HepG2 (cell line): ENCODE measurements around the gene ESYT3. TPM values are rescaled to one million over a fixed set of nuclear protein-coding genes. Genes with fewer than 3 reads are reported as not detected.

Experiments used
- ATAC-seq: fragments of 200-7000 bp; cut with Tn5 transposase; 3 replicates; pipeline ENCODE4 v1.9.1; 2020; ENCODE audit warnings: mild to moderate bottlenecking, moderate library complexity
- BruUV-seq: library from RNA; stranded (reverse); fragments of 400-500 nt; replicated peaks from 2 replicates; lab custom pipeline; 2021; lab: Mats Ljungman, UMichigan
- CTCF ChIA-PET: fragments of 300-600 bp; formaldehyde crosslinking; extraction: SDS; loops from one replicate; lab custom pipeline; 2021; ENCODE audit warnings: low total read pairs, inconsistent platforms, low intra/inter-chr PET ratio; lab: Yijun Ruan, JAX
- POLR2A ChIA-PET: fragments of 350-600 bp; sonication (Branson Sonifier 250); formaldehyde crosslinking; loops from one replicate; lab custom pipeline; 2020; ENCODE audit warnings: antibody characterized with exemption, inconsistent platforms; lab: Yijun Ruan, JAX
- DNase-seq: peaks from one replicate; pipeline ENCODE4 v3.0.0-alpha.2; 2015; ENCODE audit warnings: low spot score
- FAIRE-seq: peaks from 3 replicates; lab custom pipeline; 2011; peaks lifted over from hg19 to GRCh38; lab: Jason Lieb, UNC
- H2AFZ ChIP-seq: one replicate; pipeline ENCODE4 v1.6.1; 2011; ENCODE audit warnings: low read length, inconsistent platforms
- H3K27ac ChIP-seq: fragments of 300-600 bp; 3 replicates; pipeline ENCODE4 v1.8.0; 2011; ENCODE audit warnings: mixed run types, mild to moderate bottlenecking, mixed read lengths, low read length, inconsistent platforms; ENCODE audit not compliant: insufficient read depth; ENCODE audit errors: extremely low read length
- H3K27me3 ChIP-seq, 2 experiments: fragments of 200-600 bp in 1 of 2; 2 replicates in 1 of 2; 3 replicates in 1 of 2; pipeline versions ENCODE4 v1.6.0 to v1.8.0; 2011; ENCODE audit warnings: low read length in 2 of 2, mild to moderate bottlenecking in 2 of 2, moderate library complexity in 2 of 2, inconsistent platforms in 1 of 2; ENCODE audit not compliant: insufficient read depth in 2 of 2, control insufficient read depth in 1 of 2
- H3K36me3 ChIP-seq, 2 experiments: fragments of 200-600 bp in 1 of 2; replicated peaks in 1 of 2; 2 replicates in 1 of 2; 3 replicates in 1 of 2; pipeline versions ENCODE4 v1.5.1 to v1.8.0; 2011; ENCODE audit warnings: low read length in 2 of 2, inconsistent platforms in 1 of 2; ENCODE audit not compliant: insufficient read depth in 2 of 2, control insufficient read depth in 1 of 2
- H3K4me1 ChIP-seq: 2 replicates; pipeline ENCODE4 v1.5.1; 2012; ENCODE audit warnings: low read length, inconsistent platforms; ENCODE audit not compliant: insufficient read depth
- H3K4me2 ChIP-seq: 2 replicates; pipeline ENCODE4 v1.6.0; 2011; ENCODE audit warnings: low read depth, low read length, inconsistent platforms
- H3K4me3 ChIP-seq, 3 experiments: fragments of 200-600 bp in 1 of 3; sonication (generic), shearing (Covaris generic) in 1 of 3; replicated peaks in 1 of 3; 2 replicates each; pipeline ENCODE4 v1.5.1; 2011 to 2016; ENCODE audit warnings: low read length in 3 of 3, inconsistent platforms in 2 of 3, low read depth in 2 of 3, mild to moderate bottlenecking in 2 of 3, control low read depth in 1 of 3, mixed read lengths in 1 of 3; ENCODE audit not compliant: insufficient read depth in 1 of 3
- H3K79me2 ChIP-seq: one replicate; pipeline ENCODE4 v1.6.1; 2011; ENCODE audit warnings: low read length, inconsistent platforms; ENCODE audit not compliant: insufficient read depth
- H3K9ac ChIP-seq: 2 replicates; pipeline ENCODE4 v1.6.0; 2011; ENCODE audit warnings: mild to moderate bottlenecking, low read depth, low read length, inconsistent platforms; ENCODE audit not compliant: insufficient read depth
- H3K9me3 ChIP-seq: 2 replicates; pipeline ENCODE4 v1.5.1; 2012; ENCODE audit warnings: mild to moderate bottlenecking, low read length
- H4K20me1 ChIP-seq: 2 replicates; pipeline ENCODE4 v1.6.0; 2011; ENCODE audit warnings: inconsistent platforms, mild to moderate bottlenecking, low read length, moderate library complexity; ENCODE audit not compliant: insufficient read depth
- CBFB ChIP-seq: sonication (generic); formaldehyde crosslinking; IDR thresholded peaks from 2 replicates; pipeline ENCODE4 v1.4.0; 2020; ENCODE audit warnings: missing genetic modification reagents
- CERS6 ChIP-seq: sonication (generic); formaldehyde crosslinking; IDR thresholded peaks from 2 replicates; pipeline ENCODE4 v1.5.0; 2020; ENCODE audit warnings: missing genetic modification reagents
- DNMT3B ChIP-seq: conservative IDR thresholded peaks from 2 replicates; pipeline ENCODE4 v1.6.1; 2016; ENCODE audit warnings: missing biosample characterization, control low read depth
- DPF2 ChIP-seq: sonication (generic); formaldehyde crosslinking; IDR thresholded peaks from 2 replicates; pipeline ENCODE4 v1.4.0; 2020; ENCODE audit warnings: mild to moderate bottlenecking, low read depth, missing genetic modification reagents, borderline replicate concordance
- HIVEP1 ChIP-seq: sonication (generic); formaldehyde crosslinking; IDR thresholded peaks from 2 replicates; pipeline ENCODE4 v1.4.0; 2020; ENCODE audit warnings: mild to moderate bottlenecking, missing genetic modification reagents
- JARID2 ChIP-seq: sonication (generic); formaldehyde crosslinking; IDR thresholded peaks from 2 replicates; pipeline ENCODE4 v1.8.1; 2023; ENCODE audit warnings: missing genetic modification reagents, inconsistent platforms; ENCODE audit not compliant: insufficient replicate concordance
- KLF15 ChIP-seq: sonication (generic); formaldehyde crosslinking; IDR thresholded peaks from 2 replicates; pipeline ENCODE4 v1.8.1; 2023; ENCODE audit warnings: borderline replicate concordance, mild to moderate bottlenecking, inconsistent platforms, missing genetic modification reagents, mixed read lengths
- MED8 ChIP-seq: sonication (generic); formaldehyde crosslinking; IDR thresholded peaks from 2 replicates; pipeline ENCODE4 v1.8.1; 2023; ENCODE audit warnings: mild to moderate bottlenecking, missing genetic modification reagents; ENCODE audit not compliant: insufficient replicate concordance
- RFX1 ChIP-seq: fragments of 450-650 bp; IDR thresholded peaks from 2 replicates; pipeline ENCODE4 v1.6.1; 2017
- SNRNP70 ChIP-seq: fragments of 200-400 bp; formaldehyde crosslinking; IDR thresholded peaks from 2 replicates; pipeline ENCODE4 v1.6.1; 2017; ENCODE audit warnings: mild to moderate bottlenecking, low read depth, low read length, moderate library complexity
- SP140L ChIP-seq: sonication (generic); formaldehyde crosslinking; IDR thresholded peaks from 2 replicates; pipeline ENCODE4 v1.4.0; 2020; ENCODE audit warnings: missing genetic modification reagents, borderline replicate concordance
- SUZ12 ChIP-seq: fragments of 150-350 bp; IDR thresholded peaks from 2 replicates; pipeline ENCODE4 v1.6.1; 2014; ENCODE audit warnings: low read depth, low read length
- WGBS: methylation state at CpG from one replicate; pipeline ENCODE4 v1.1.6; 2017; ENCODE audit warnings: low lambda C conversion rate; 5-methylcytosine and 5-hydroxymethylcytosine counted together
- in situ Hi-C: cut with HindIII; loops from 2 replicates; pipeline ENCODE4 v1.10.0; 2017; ENCODE audit warnings: low pct_unique_long_range_greater_than_20kb; ENCODE audit not compliant: extremely low pct_ligation_motif_present
- intact Hi-C: fragments of 100-400 bp; cut with micrococcal nuclease; formaldehyde crosslinking; loops from one replicate; pipeline ENCODE4 v1.10.0; 2022; ENCODE audit not compliant: unreplicated experiment
- polyA plus RNA-seq, 8 experiments: library from polyadenylated mRNA; depleted of rRNA in 3 of 8; stranded (reverse) in 7 of 8; unstranded in 1 of 8; fragments of >200 nt; fragmentation: Illumina TruSeq in 4 of 8; extraction: Trizol in 4 of 8; gene quantifications; 2 replicates each; pipeline versions ENCODE4 v1.2.1 to v1.2.3, GENCODE V29; 2011 to 2016; ENCODE audit warnings: low read depth in 4 of 8, missing spikeins in 1 of 8, mixed read lengths in 1 of 8; ENCODE audit not compliant: insufficient read depth in 1 of 8
- total RNA-seq, 5 experiments: library from RNA; depleted of rRNA; stranded (reverse); fragments of >200 nt; fragmentation: Illumina TruSeq; extraction: Trizol; gene quantifications; 2 replicates each; pipeline ENCODE4 v1.2.3, GENCODE V29; 2016; ENCODE audit warnings: low read depth in 1 of 5

The ESYT3 gene
- total and polyA plus RNA-seq, 2 of the 13 experiments (the other 11 are each of a cell fraction or from before 2014, with no cell fraction given) = 1.5 to 4.1 TPM

GRCh38 chr3:138463724-138464490 is 29.5 kb downstream of the ESYT3 start:
- ATAC-seq (no peak), FAIRE-seq (no peak), DNase-seq (no peak)
- intact Hi-C loops (no loop called here), in situ Hi-C loops (no loop called here)
- TF ChIP-seq JARID2 (CRISPR knock-in tag) (no peak), RFX1 (no peak), SP140L (no peak), KLF15 (no peak), MED8 (CRISPR knock-in tag) (no peak), CERS6 (CRISPR knock-in tag) (no peak), SUZ12 (no peak), HIVEP1 (no peak), DPF2 (CRISPR knock-in tag) (no peak), CBFB (CRISPR knock-in tag) (no peak), DNMT3B (CRISPR knock-in tag) (no peak), SNRNP70 (no peak)
- no peaks in the 10 kb centered on the region for H3K36me3 ChIP-seq
- no peak overlapping the region for H3K27ac ChIP-seq
- CTCF ChIA-PET = no interaction called here
- no peak overlapping the region for H3K4me3 ChIP-seq
- no peaks in the 10 kb centered on the region for H3K4me1 ChIP-seq
- H3K9ac ChIP-seq = no peak overlapping the region
- H3K27me3 ChIP-seq = no peaks in the 10 kb centered on the region
- no TSS peak for BruUV-seq
- no peaks in the 10 kb centered on the region for H3K9me3 ChIP-seq
- H3K4me2 ChIP-seq = no peak overlapping the region
- no peaks in the 10 kb centered on the region for H4K20me1 ChIP-seq
- no peak overlapping the region for H2AFZ ChIP-seq
- POLR2A ChIA-PET = no interaction called here
- WGBS = no CpG with 5 or more reads among the region's 6 CpGs
- no peaks in the 10 kb centered on the region for H3K79me2 ChIP-seq
